GM19438 (cell line): ENCODE data around the gene CDY1B.
"Not testable (repeated sequence)": the region's sequence is repeated elsewhere in the genome, so short reads cannot be mapped to it uniquely, and the experiment has no call there.

Source experiments
- ATAC-seq: cut with Tn5 transposase; IDR thresholded peaks from one replicate; pipeline ENCODE4 v1.9.1; 2021; ENCODE audit warnings: low read depth; ENCODE audit not compliant: unreplicated experiment

CDY1B gene

DNA sequence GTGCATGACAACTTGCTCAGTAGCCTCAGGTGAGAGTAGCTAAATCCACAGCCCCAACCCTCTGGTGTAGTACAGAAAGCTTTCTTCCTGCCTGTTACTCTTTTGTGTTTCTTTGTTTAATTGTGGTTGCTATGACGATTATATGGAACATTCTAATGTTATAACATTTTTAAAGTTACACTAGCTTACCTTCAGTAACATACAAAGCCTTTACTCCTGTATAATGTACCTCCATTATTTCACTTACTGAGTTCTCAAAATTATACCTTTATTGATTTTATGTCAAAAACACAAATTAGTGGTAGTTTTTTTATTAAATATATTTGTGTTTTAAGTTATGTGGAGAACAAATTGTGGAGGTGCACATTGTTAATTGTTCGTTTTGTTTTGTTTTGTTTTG lies at the start of gene CDY1B:
TSS of gene CDY1B (minus strand) at position 101 of the 400 bp plus-strand sequence. CDS start 331 bp downstream, outside the sequence.
- not testable (repeated sequence) for ATAC-seq

- not testable (repeated sequence) for ATAC-seq
Measured at GRCh38 chrY:24049525-24049924, 1.7 kb upstream of the CDY1B start.

DNA sequence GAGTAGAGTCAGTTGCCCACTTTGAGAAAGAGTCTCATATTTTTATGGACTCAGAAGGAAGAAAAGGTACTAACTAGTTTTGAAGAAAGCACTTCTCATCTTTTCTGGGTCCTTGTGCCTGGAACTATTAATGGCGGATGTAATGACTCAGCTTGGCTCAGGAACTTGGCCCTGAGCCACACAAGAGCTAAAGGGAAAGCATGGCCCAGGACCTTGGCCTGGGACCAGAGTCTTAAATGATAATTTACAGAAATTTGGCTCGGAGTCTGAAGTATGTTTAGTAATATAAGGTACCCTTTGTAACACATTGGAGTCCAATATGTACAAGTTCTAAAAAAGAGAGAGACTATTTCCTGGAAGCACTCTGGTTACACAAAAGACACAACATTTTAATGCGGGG lies 4.6 kb downstream of the CDY1B start:
- not testable (repeated sequence) for ATAC-seq

DNA sequence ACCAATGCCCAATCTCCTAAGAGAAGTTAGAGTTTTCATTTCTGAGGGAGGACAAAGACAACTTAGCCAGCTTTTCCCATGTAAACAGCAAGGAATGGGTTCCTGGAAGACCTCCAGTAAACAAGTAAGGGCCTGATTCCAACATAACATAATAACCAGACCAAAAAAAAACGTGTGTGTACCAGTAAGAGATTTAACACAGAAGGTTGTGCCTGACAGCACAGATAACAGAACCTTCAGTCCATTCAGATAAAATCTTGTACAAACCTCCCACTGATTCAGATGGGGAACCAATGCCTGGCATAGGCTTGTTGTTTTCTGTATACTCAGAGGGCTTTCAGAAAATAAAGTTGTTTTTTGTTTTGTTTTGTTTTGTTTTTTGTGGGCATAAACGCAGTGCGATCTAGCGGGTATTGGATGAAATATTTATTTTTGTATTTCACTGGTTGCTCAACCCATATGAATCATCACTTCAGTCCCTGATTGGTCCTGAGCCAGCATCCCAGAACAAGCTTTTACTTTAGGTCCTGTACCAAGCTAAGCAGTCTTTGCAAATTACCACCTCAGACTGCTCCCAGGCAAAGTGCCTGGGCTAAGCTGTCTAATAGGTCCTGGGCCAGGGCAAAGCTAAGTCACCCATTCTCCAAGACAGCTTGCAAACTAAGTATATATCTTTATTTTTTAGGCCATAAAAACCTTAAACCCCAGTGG lies 8.7 kb downstream of the CDY1B start:
- ATAC-seq, result not testable (repeated sequence)

- not testable (repeated sequence) for ATAC-seq
Measured at GRCh38 chrY:24026212-24027103, 21.4 kb downstream of the CDY1B start.
